T-helper 2 cell treated with Interferon-gamma antibody and Interleukin-4, amounts not matched to agents 5 μg/mL and 100 μg/mL, for 36 hours (primary cell): ENCODE results near the gene SRPK2.

Experiments used
- DNase-seq: peaks from one replicate; pipeline ENCODE4 v3.0.0; 2021; ENCODE audit warnings: low spot score
- H3K27ac Mint-ChIP-seq: one replicate; pipeline ENCODE4 v1.8.0; 2021; ENCODE audit warnings: mild to moderate bottlenecking, mixed read lengths
- H3K27me3 Mint-ChIP-seq: one replicate; pipeline ENCODE4 v1.8.0; 2021; ENCODE audit warnings: low read depth, mixed read lengths
- H3K36me3 Mint-ChIP-seq: one replicate; pipeline ENCODE4 v1.8.0; 2021; ENCODE audit warnings: low read depth, mixed read lengths
- H3K4me1 Mint-ChIP-seq: one replicate; pipeline ENCODE4 v1.8.0; 2021; ENCODE audit warnings: low read depth, mixed read lengths
- H3K4me3 Mint-ChIP-seq: one replicate; pipeline ENCODE4 v1.8.0; 2022; ENCODE audit warnings: mild to moderate bottlenecking, moderate library complexity, mixed read lengths
- H3K9me3 Mint-ChIP-seq: one replicate; pipeline ENCODE4 v1.8.0; 2021; ENCODE audit warnings: mixed read lengths

SRPK2 gene

DNA sequence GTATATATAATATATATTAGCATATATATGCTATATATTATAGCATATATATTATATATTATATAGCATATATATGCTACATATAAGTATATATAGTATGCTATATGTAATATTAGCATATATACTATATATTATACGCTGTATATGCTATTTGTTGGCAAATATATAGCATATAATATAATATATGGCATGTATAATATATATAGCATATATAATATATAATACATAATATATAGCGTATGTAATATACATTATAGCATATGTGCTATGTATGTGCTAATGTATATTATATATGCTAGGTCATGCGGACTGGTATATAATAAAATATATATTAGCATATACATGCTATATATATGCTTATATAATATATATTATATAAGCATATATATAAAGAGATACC is 301.9 kb downstream of the SRPK2 start:
- no peaks in the 10 kb centered on the region for H3K9me3 Mint-ChIP-seq
- H3K36me3 Mint-ChIP-seq: peaks cover 56% of the 10 kb centered on the region

DNA sequence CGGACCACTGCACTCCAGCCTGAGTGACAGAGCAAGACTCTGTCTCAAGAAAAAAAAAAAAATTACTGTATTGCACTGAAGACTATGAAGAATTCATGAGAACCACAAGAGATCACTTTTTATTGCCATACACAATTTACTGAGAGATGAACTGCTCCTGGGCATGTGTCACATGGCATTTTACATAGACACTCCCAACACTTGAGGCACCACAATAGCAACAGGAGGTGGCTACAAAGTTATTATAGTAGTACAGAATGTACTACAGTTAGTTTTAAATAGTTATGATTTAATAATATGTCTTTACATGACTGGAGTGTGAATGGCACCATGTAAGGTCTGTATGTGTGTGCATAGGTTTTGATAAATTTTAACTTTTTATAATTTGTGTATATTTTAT is 304.1 kb downstream of the SRPK2 start:
- H3K36me3 Mint-ChIP-seq: peaks cover 59% of the 10 kb centered on the region

More for the DNA sequence above, 301.9 kb downstream of the SRPK2 start:
- DNase-seq: no peak
- no peaks in the 10 kb centered on the region for H3K27me3 Mint-ChIP-seq
- H3K27ac Mint-ChIP-seq: no peak overlapping the region
- H3K4me3 Mint-ChIP-seq: no peak overlapping the region
- H3K4me1 Mint-ChIP-seq: peaks cover 19% of the 10 kb centered on the region

DNA sequence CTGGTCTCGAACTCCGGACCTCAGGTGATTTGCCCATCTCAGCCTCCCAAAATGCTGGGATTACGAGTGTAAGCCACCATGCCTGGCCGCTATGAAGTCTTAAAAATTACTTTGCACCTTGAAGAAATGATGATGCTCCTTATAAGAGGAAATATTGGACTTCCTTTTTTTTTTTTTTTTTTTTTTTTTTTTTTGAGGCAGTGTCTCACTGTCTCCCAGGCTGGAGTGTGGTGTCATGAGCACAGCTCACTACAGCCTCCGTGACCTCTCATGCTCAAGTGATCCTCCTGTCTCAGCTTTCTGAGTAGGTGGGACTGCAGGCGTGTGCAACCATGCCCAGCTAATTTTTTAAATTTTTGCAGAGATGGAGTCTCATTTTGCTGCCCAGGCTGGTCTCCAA is 309.4 kb downstream of the SRPK2 start:
- Mint-ChIP-seq H3K9me3 (no peaks in the 10 kb centered on the region), H3K4me3 (no peak overlapping the region), H3K36me3 (peaks cover 70% of the 10 kb centered on the region), H3K27ac (no peak overlapping the region), H3K27me3 (no peaks in the 10 kb centered on the region), H3K4me1 (peaks cover 5% of the 10 kb centered on the region)
- no peak for DNase-seq

More for the DNA sequence above, 304.1 kb downstream of the SRPK2 start:
- H3K27me3 Mint-ChIP-seq: no peaks in the 10 kb centered on the region
- peaks cover 15% of the 10 kb centered on the region for H3K4me1 Mint-ChIP-seq
- H3K9me3 Mint-ChIP-seq: no peaks in the 10 kb centered on the region
- H3K4me3 Mint-ChIP-seq: no peak overlapping the region
- no peak for DNase-seq
- H3K27ac Mint-ChIP-seq: no peak overlapping the region

DNA sequence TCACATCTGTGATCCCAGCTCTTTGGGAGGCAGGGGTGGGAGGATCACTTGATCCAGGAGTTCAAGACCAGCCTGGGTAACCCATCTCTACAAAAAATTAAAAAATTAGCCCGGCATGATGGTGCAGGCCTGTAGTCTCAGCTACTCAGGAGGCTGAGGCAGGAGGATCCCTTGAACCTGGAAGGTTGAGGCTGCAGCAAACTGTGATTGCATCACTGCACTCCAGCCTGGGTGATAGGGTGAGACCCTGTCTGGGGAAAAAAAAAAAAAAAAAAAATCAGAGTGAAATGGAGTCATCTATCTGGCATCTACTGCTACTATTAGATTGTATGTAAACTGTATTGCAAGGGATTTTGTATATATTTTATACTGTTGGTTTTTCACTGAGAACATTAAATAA is 315.6 kb downstream of the SRPK2 start:
- H3K27ac Mint-ChIP-seq: no peak overlapping the region
- H3K36me3 Mint-ChIP-seq: peaks cover 72% of the 10 kb centered on the region
- H3K4me3 Mint-ChIP-seq: no peak overlapping the region

DNA sequence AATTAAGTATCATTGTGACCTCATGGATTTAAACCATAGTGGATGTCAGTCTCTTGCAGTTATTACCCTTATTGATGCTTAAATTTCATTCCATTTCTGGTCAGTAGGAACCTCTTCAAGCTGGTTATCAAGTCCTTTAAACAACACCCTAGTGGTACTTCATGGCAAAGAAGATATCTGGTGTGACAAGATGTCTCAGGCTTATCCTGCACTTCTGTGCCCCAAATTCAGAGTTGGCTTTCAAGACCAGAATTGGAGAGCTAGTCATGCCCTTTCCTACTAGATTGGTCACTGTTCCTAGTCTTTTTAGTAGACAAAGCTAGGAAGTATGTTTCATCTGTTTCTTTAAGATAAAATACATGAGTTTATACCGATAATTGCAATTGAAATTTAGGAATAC is 319.8 kb downstream of the SRPK2 start:
- Mint-ChIP-seq H3K36me3 (peaks cover 57% of the 10 kb centered on the region), H3K4me3 (no peak overlapping the region), H3K27me3 (no peaks in the 10 kb centered on the region), H3K9me3 (no peaks in the 10 kb centered on the region), H3K4me1 (peaks cover 7% of the 10 kb centered on the region), H3K27ac (no peak overlapping the region)
- DNase-seq: no peak

More for the DNA sequence above, 315.6 kb downstream of the SRPK2 start:
- no peak for DNase-seq
- Mint-ChIP-seq H3K9me3 (no peaks in the 10 kb centered on the region), H3K27me3 (no peaks in the 10 kb centered on the region), H3K4me1 (peaks cover 5% of the 10 kb centered on the region)

DNA sequence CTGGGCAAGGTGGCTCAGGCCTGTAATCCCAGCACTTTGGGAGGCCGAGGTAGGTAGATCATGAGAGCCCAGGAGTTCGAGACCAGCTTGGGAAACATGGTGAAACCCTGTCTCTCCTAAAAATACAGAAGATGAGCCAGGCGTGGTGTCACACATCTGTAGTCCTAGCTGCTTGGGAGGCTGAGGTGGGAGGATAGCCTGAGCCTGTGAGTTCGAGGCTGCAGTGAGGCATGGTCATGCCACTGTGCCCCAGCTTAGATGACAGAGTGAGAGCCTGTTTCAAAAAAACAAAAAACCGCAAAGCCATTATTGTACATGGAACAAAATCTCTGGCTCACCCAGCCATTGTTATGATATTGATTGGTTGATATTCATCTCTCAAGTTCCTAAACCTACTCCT is 321.0 kb downstream of the SRPK2 start:
- no peak for DNase-seq
- no peaks in the 10 kb centered on the region for H3K9me3 Mint-ChIP-seq
- peaks cover 58% of the 10 kb centered on the region for H3K36me3 Mint-ChIP-seq
- H3K4me1 Mint-ChIP-seq: peaks cover 15% of the 10 kb centered on the region
- no peaks in the 10 kb centered on the region for H3K27me3 Mint-ChIP-seq
- no peak overlapping the region for H3K27ac Mint-ChIP-seq
- no peak overlapping the region for H3K4me3 Mint-ChIP-seq
